ENCODE results near the gene MMP25.

- TF ChIP-seq POLR2A (IDR thresholded peaks at IDR 0.05) (no peak), CTCF (IDR thresholded peaks at IDR 0.05) (no peak)
These were observed 10.2 kb upstream of the MMP25 start for GRCh38 chr16:3035972-3036725.

All from lower leg skin (tissue), 3 donors.